ENCODE results near the gene TPCN2. TPM values are rescaled to one million over a fixed set of nuclear protein-coding genes. Genes with fewer than 3 reads are reported as not detected.
"Not testable (repeated sequence)": the region's sequence is repeated elsewhere in the genome, so short reads cannot be mapped to it uniquely, and the experiment has no call there.

The TPCN2 gene
- polyA plus RNA-seq (2013, experiment 1 of 2), result 10.7 TPM
- 11.4 TPM for polyA plus RNA-seq (2013, experiment 2 of 2)

DNA sequence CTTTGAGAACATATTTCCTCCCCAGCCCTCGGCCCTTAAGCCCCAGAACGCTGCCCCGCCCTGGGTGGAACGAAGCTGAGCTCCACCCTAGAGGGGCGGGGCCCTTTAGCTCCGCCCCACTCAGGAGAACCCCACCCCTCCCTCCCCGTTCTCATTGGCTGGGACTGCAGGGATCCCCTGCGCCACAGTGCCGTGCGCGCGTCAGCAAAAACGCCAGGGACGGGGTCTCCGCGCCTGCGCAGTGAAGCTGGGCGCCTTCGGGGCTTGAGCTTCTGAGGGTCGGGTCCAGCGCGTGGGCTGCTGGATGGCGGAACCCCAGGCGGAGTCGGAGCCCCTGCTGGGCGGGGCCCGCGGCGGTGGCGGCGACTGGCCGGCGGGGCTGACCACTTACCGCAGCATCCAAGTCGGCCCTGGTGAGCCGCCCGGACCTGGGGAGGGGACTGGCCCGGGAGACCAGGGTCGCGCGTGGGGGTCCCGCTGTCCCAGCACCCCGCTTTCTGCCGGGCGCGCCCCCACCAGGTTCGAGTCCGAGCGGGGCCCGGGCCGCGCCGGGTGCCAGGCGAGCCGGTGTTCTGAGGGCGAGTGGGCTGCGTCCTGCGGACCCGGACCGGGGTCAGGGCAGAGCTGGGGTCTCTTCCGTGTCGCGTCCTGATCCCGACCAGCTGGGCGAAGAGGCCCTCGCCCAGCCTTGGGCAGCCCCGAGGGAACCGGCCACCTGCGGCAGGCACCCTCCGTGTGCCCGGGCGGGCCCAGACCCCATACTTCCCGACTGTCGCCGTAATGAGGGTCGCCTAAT, at the start of gene TPCN2:
TSS of gene TPCN2 (plus strand) at position 239 of the 796 bp plus-strand sequence. CDS start at position 305, 66 bp downstream.
- Histone ChIP-seq H4K5ac (ENCODE audit: low read length) (no peak within 1 kb of the TSS), H2BK5ac (ENCODE audit: low read length) (no peak within 1 kb of the TSS), H3K18ac (ENCODE audit: low read length) (peak within 1 kb of the TSS; percentile 62), H3K9ac (ENCODE audit: low read length) (peak within 1 kb of the TSS; percentile 88), H2AK5ac (ENCODE audit: low read length) (no peak within 1 kb of the TSS), H3K23ac (ENCODE audit: low read length) (peak within 1 kb of the TSS; percentile 73), H3K36me3 (ENCODE audit: control insufficient read depth, insufficient read depth, low read length) (no peaks in the 10 kb centered on the region), H4K8ac (ENCODE audit: low read depth, low read length) (no peak within 1 kb of the TSS), H3K4me2 (ENCODE audit: low read length) (peak within 1 kb of the TSS; percentile 32), H2BK15ac (replicated peaks; ENCODE audit: low read depth) (no peak within 1 kb of the TSS), H2BK120ac (ENCODE audit: low read depth, low read length) (no peak within 1 kb of the TSS), H3K79me2 (ENCODE audit: control insufficient read depth, insufficient read depth, low read length) (peaks cover 28% of the 10 kb centered on the region), H3K27ac (ENCODE audit: low read depth, low read length) (peak within 1 kb of the TSS; percentile 49), H3K4ac (ENCODE audit: low read depth, low read length) (peak within 1 kb of the TSS; percentile 84), H3K4me1 (ENCODE audit: control insufficient read depth, low read depth, low read length) (peaks cover 3% of the 10 kb centered on the region), H3K4me3 (ENCODE audit: low read length) (peak within 1 kb of the TSS; percentile 61), H3K56ac (ENCODE audit: low read length) (peak within 1 kb of the TSS; percentile 89), H3K79me1 (ENCODE audit: low read length) (peaks cover 12% of the 10 kb centered on the region), H3K27me3 (ENCODE audit: insufficient read depth, low read length, poor library complexity) (no peaks in the 10 kb centered on the region)
- no CpG with 5 or more reads among the region's 76 CpGs for WGBS (ENCODE audit: extremely low coverage, insufficient coverage, low lambda C conversion rate)
- peak; percentile 98 for DNase-seq

- no peak overlapping the region for H2BK15ac ChIP-seq (replicated peaks; ENCODE audit: low read depth)
- no peak overlapping the region for H3K4ac ChIP-seq (ENCODE audit: low read depth, low read length)
- no peak overlapping the region for H3K9ac ChIP-seq (ENCODE audit: low read length)
- no peak overlapping the region for H3K18ac ChIP-seq (ENCODE audit: low read length)
- H3K79me1 ChIP-seq (ENCODE audit: low read length), result no peaks in the 10 kb centered on the region
- H4K5ac ChIP-seq (ENCODE audit: low read length), result no peak overlapping the region
- DNase-seq, result no peak
- no peak overlapping the region for H3K4me2 ChIP-seq (ENCODE audit: low read length)
- H3K4me1 ChIP-seq (ENCODE audit: control insufficient read depth, low read depth, low read length), result no peaks in the 10 kb centered on the region
- no peak overlapping the region for H3K56ac ChIP-seq (ENCODE audit: low read length)
- no peaks in the 10 kb centered on the region for H3K36me3 ChIP-seq (ENCODE audit: control insufficient read depth, insufficient read depth, low read length)
- no CpG with 5 or more reads among the region's 8 CpGs for WGBS (ENCODE audit: extremely low coverage, insufficient coverage, low lambda C conversion rate)
- no peak overlapping the region for H4K8ac ChIP-seq (ENCODE audit: low read depth, low read length)
- H2BK120ac ChIP-seq (ENCODE audit: low read depth, low read length), result no peak overlapping the region
- H3K23ac ChIP-seq (ENCODE audit: low read length), result no peak overlapping the region
- no peak overlapping the region for H2BK5ac ChIP-seq (ENCODE audit: low read length)
- no peaks in the 10 kb centered on the region for H3K27me3 ChIP-seq (ENCODE audit: insufficient read depth, low read length, poor library complexity)
- H3K79me2 ChIP-seq (ENCODE audit: control insufficient read depth, insufficient read depth, low read length), result no peaks in the 10 kb centered on the region
- no peak overlapping the region for H3K4me3 ChIP-seq (ENCODE audit: low read length)
- no peak overlapping the region for H2AK5ac ChIP-seq (ENCODE audit: low read length)
- no peak overlapping the region for H3K27ac ChIP-seq (ENCODE audit: low read depth, low read length)
These were observed 49.5 kb upstream of the TPCN2 start for GRCh38 chr11:68999093-68999747.

DNA sequence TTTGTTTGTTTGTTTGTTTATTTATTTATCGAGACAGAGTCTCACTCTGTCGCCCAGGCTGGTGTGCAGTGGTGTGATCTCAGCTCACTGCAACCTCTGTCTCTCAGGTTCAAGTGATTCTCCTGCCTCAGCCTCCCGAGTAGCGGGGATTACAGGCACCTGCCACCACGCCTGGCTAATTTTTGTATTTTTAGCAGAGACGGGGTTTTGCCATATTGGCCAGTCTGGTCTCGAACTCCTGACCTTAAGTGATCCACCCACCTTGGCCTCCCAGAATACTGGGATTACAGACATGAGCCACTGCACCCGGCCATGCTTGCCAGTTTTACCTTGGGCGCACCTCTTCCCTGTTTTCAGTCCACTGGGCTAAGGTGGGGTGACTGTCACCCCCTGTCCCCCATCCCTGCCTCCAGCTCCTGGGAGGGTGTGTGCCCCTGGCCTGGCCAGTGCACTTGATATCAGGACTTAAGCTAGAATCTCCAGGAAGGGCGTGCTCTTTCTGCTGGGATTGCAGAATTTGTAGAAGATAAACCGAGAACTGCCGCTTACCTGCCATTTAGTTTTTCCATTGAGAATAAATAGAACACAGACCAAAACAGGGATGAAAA, 48.9 kb upstream of the TPCN2 start:
- H3K4me2 ChIP-seq (ENCODE audit: low read length); H4K5ac ChIP-seq (ENCODE audit: low read length); H3K4me3 ChIP-seq (ENCODE audit: low read length); H2AK5ac ChIP-seq (ENCODE audit: low read length); H3K79me1 ChIP-seq (ENCODE audit: low read length); H2BK15ac ChIP-seq (replicated peaks; ENCODE audit: low read depth); H3K27me3 ChIP-seq (ENCODE audit: insufficient read depth, low read length, poor library complexity); H3K4me1 ChIP-seq (ENCODE audit: control insufficient read depth, low read depth, low read length); H3K23ac ChIP-seq (ENCODE audit: low read length); DNase-seq; H3K56ac ChIP-seq (ENCODE audit: low read length); H3K79me2 ChIP-seq (ENCODE audit: control insufficient read depth, insufficient read depth, low read length); H3K4ac ChIP-seq (ENCODE audit: low read depth, low read length); H2BK5ac ChIP-seq (ENCODE audit: low read length); H4K8ac ChIP-seq (ENCODE audit: low read depth, low read length); H2BK120ac ChIP-seq (ENCODE audit: low read depth, low read length); H3K36me3 ChIP-seq (ENCODE audit: control insufficient read depth, insufficient read depth, low read length); H3K9ac ChIP-seq (ENCODE audit: low read length); H3K18ac ChIP-seq (ENCODE audit: low read length); H3K27ac ChIP-seq (ENCODE audit: low read depth, low read length): not testable (repeated sequence)
- WGBS (ENCODE audit: extremely low coverage, insufficient coverage, low lambda C conversion rate), result no CpG with 5 or more reads among the region's 12 CpGs

DNA sequence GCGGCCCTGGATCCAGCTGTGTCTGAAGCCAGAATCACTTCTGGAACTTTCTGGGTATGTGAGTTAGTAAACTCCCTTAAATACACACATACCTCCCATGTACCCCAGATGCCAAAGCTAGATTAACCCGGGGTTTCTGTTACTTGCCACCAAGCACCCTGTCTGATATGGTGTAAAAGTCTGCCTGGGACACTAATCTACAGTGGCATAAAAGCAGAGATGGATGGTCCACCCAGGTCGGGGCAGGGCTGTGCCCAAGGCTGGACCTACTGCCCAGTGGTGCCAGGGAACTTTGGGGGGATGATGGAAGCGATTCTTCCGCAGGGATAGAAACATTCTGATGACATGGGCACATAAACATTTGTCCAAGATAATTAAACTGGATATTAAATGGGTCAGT, 48.3 kb upstream of the TPCN2 start:
- Histone ChIP-seq H3K27me3 (ENCODE audit: insufficient read depth, low read length, poor library complexity) (no peaks in the 10 kb centered on the region), H3K56ac (ENCODE audit: low read length) (no peak overlapping the region), H3K79me2 (ENCODE audit: control insufficient read depth, insufficient read depth, low read length) (no peaks in the 10 kb centered on the region), H2BK15ac (replicated peaks; ENCODE audit: low read depth) (no peak overlapping the region), H3K27ac (ENCODE audit: low read depth, low read length) (no peak overlapping the region), H3K4me2 (ENCODE audit: low read length) (no peak overlapping the region), H3K9ac (ENCODE audit: low read length) (no peak overlapping the region), H3K4me3 (ENCODE audit: low read length) (no peak overlapping the region), H4K5ac (ENCODE audit: low read length) (no peak overlapping the region), H2AK5ac (ENCODE audit: low read length) (no peak overlapping the region), H3K36me3 (ENCODE audit: control insufficient read depth, insufficient read depth, low read length) (no peaks in the 10 kb centered on the region), H2BK5ac (ENCODE audit: low read length) (no peak overlapping the region), H3K79me1 (ENCODE audit: low read length) (no peaks in the 10 kb centered on the region), H4K8ac (ENCODE audit: low read depth, low read length) (no peak overlapping the region), H3K4ac (ENCODE audit: low read depth, low read length) (no peak overlapping the region), H3K23ac (ENCODE audit: low read length) (no peak overlapping the region), H3K18ac (ENCODE audit: low read length) (no peak overlapping the region), H2BK120ac (ENCODE audit: low read depth, low read length) (no peak overlapping the region), H3K4me1 (ENCODE audit: control insufficient read depth, low read depth, low read length) (no peaks in the 10 kb centered on the region)
- WGBS (ENCODE audit: extremely low coverage, insufficient coverage, low lambda C conversion rate), result no CpG with 5 or more reads among the region's 5 CpGs
- no peak for DNase-seq

DNA sequence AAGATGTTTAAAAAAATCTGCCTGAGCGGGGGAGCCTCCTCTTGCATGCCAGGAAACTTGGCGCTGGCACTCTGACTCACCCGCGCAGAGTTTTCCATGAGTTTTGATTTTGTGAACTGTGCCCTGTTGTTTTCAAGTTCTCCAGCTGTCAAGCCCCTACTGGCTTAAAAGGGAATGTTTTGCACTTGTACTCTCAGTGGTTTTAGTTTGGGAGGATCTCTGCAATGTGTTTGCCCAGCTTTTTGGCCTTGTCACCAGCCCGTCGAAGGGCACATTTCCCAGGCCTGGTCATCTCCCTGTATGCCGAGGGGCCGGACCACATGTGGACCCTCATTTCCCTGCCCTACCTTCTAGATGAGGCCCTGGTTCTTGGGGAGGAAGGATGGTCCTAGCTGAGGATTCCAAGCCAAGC, 47.9 kb upstream of the TPCN2 start:
- no peak overlapping the region for H3K23ac ChIP-seq (ENCODE audit: low read length)
- H3K4me3 ChIP-seq (ENCODE audit: low read length), result no peak overlapping the region
- H3K18ac ChIP-seq (ENCODE audit: low read length), result no peak overlapping the region
- no peak overlapping the region for H4K8ac ChIP-seq (ENCODE audit: low read depth, low read length)
- H3K79me2 ChIP-seq (ENCODE audit: control insufficient read depth, insufficient read depth, low read length), result no peaks in the 10 kb centered on the region
- no peak overlapping the region for H2BK5ac ChIP-seq (ENCODE audit: low read length)
- no peak overlapping the region for H2BK15ac ChIP-seq (replicated peaks; ENCODE audit: low read depth)
- H3K56ac ChIP-seq (ENCODE audit: low read length), result no peak overlapping the region
- WGBS (ENCODE audit: extremely low coverage, insufficient coverage, low lambda C conversion rate), result no CpG with 5 or more reads among the region's 8 CpGs
- no peaks in the 10 kb centered on the region for H3K4me1 ChIP-seq (ENCODE audit: control insufficient read depth, low read depth, low read length)
- no peak overlapping the region for H3K4me2 ChIP-seq (ENCODE audit: low read length)
- no peak overlapping the region for H2AK5ac ChIP-seq (ENCODE audit: low read length)
- no peaks in the 10 kb centered on the region for H3K36me3 ChIP-seq (ENCODE audit: control insufficient read depth, insufficient read depth, low read length)
- no peak overlapping the region for H2BK120ac ChIP-seq (ENCODE audit: low read depth, low read length)
- H3K9ac ChIP-seq (ENCODE audit: low read length), result no peak overlapping the region
- no peaks in the 10 kb centered on the region for H3K27me3 ChIP-seq (ENCODE audit: insufficient read depth, low read length, poor library complexity)
- DNase-seq, result no peak
- H3K4ac ChIP-seq (ENCODE audit: low read depth, low read length), result no peak overlapping the region
- no peak overlapping the region for H3K27ac ChIP-seq (ENCODE audit: low read depth, low read length)
- H4K5ac ChIP-seq (ENCODE audit: low read length), result no peak overlapping the region
- H3K79me1 ChIP-seq (ENCODE audit: low read length), result no peaks in the 10 kb centered on the region

Measured in mesendoderm (in vitro differentiated cells).